GM06990 (cell line): ENCODE data around the gene HSD17B11.
"Not testable (repeated sequence)": the region's sequence is repeated elsewhere in the genome, so short reads cannot be mapped to it uniquely, and the experiment has no call there.

Source experiments
- DNase-seq: peaks from one replicate; pipeline ENCODE4 v3.0.0-alpha.2; 2011; ENCODE audit not compliant: insufficient read length; ENCODE audit errors: extremely low read depth
- H3K27me3 ChIP-seq: replicated peaks from 2 replicates; pipeline ENCODE4 v1.6.0; 2011; ENCODE audit warnings: low read length; ENCODE audit not compliant: control insufficient read depth, insufficient read depth
- H3K36me3 ChIP-seq: 2 replicates; pipeline ENCODE4 v1.5.1; 2011; ENCODE audit warnings: low read length; ENCODE audit not compliant: control insufficient read depth, insufficient read depth
- H3K4me3 ChIP-seq: replicated peaks from 2 replicates; pipeline ENCODE4 v1.5.1; 2011; ENCODE audit warnings: low read depth, mild to moderate bottlenecking, control low read depth, low read length
- TF ChIP-seq, protein P1 (sequence below): IDR thresholded peaks from 2 replicates; pipeline ENCODE4 v1.5.1; 2011; ENCODE audit warnings: low read length, control low read depth, mild to moderate bottlenecking, inconsistent platforms; ENCODE audit not compliant: insufficient read depth, poor library complexity, severe bottlenecking

HSD17B11 gene

DNA sequence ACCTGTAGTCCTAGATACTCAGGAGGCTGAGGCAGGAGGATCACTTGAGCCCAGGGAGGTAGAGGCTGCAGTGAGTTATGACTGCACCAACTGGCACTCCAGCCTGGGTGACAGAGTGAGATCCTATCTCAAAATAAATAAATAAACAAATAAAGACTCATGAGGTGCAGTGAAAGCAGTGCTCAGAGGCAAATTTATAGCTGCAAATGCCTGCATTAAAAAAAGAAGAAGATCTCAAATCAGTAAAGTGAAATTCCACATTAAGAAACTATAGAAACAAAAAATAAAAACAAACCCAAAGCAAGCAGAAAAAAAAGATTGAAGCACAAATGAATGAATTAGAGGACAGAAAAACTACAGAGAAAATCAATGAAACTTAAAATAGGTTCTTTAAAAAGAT is 45.8 kb downstream of the HSD17B11 start:
- H3K4me3 ChIP-seq = no peak overlapping the region
- no peaks in the 10 kb centered on the region for H3K27me3 ChIP-seq
- H3K36me3 ChIP-seq = no peaks in the 10 kb centered on the region
- no peak for DNase-seq
- TF ChIP-seq, protein P1, sequence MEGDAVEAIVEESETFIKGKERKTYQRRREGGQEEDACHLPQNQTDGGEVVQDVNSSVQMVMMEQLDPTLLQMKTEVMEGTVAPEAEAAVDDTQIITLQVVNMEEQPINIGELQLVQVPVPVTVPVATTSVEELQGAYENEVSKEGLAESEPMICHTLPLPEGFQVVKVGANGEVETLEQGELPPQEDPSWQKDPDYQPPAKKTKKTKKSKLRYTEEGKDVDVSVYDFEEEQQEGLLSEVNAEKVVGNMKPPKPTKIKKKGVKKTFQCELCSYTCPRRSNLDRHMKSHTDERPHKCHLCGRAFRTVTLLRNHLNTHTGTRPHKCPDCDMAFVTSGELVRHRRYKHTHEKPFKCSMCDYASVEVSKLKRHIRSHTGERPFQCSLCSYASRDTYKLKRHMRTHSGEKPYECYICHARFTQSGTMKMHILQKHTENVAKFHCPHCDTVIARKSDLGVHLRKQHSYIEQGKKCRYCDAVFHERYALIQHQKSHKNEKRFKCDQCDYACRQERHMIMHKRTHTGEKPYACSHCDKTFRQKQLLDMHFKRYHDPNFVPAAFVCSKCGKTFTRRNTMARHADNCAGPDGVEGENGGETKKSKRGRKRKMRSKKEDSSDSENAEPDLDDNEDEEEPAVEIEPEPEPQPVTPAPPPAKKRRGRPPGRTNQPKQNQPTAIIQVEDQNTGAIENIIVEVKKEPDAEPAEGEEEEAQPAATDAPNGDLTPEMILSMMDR = no peak

DNA sequence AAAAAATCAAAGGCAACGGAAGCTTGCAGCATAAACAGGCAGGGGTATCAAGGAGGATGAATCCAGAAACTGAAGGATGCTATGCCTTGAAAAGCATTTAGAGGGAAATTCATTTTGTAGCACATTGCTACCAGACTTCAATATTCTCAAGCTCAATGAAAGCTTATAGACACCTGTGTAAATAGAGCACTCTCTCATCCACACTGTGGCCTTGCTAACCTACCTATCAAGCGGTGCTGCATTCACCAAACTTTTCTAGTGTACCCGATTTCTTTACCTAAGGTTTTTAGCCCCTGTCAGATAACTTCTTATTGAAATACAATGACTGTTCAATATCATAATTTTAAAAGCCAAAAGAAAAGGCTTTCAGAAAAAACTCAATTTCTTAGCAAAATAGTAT is 48.1 kb downstream of the HSD17B11 start:
- H3K4me3 ChIP-seq = no peak overlapping the region
- DNase-seq = no peak
- no peaks in the 10 kb centered on the region for H3K27me3 ChIP-seq
- no peaks in the 10 kb centered on the region for H3K36me3 ChIP-seq
- TF ChIP-seq, protein P1 = no peak

DNA sequence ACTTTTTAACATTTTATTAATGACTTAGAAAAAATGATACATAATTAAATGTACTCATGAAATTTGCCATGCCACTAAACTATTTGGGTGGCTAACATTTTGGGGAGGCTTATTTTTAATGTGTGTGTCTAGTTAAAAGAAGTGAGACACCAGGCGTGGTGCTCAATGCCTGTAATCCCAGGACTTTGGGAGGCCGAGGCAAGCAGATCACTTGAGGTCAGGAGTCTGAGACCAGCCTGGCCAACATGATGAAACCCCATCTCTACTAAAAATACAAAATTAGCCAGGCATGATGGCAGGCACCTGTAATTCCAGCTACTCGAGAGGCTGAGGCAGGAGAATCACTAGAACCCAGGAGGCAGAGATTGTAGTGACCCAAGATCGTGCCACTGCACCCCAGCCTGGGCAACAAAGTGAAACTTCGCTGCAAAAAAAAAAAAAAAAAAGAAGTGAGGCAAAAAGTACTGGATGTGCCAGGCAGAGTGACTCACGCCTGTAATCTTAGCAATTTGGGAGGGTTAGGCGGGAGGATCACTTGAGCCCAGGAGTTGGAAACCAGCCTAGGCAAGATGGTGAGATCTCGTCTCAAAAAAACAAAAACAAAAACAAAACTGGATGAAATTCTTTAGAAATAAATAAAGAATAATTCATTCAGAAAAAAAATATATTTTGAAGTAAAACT is 48.9 kb downstream of the HSD17B11 start:
- not testable (repeated sequence) for H3K27me3 ChIP-seq, H3K4me3 ChIP-seq, H3K36me3 ChIP-seq, DNase-seq

DNA sequence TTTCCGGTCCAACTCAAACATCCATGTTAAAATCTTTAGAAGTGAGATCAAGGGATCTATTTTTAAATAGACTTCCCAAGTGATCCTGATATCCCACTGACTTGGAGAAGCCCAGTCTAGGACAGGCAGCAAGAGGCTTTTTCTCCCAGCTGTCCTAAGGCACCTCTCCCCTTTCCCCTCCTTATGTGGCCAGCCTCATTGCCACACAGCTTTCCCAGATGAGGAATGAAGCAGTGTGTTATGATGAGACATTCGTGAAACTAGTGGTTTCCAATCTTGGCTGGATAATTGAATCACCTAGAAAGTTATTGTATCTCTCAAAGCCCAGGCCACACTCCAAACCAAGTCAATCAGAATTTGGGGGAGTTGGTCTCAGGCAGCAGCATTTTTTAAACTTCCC is 51.5 kb downstream of the HSD17B11 start:
- Histone ChIP-seq H3K27me3 (no peaks in the 10 kb centered on the region), H3K4me3 (no peak overlapping the region), H3K36me3 (no peaks in the 10 kb centered on the region)
- no peak for DNase-seq
- TF ChIP-seq, protein P1 = no peak

DNA sequence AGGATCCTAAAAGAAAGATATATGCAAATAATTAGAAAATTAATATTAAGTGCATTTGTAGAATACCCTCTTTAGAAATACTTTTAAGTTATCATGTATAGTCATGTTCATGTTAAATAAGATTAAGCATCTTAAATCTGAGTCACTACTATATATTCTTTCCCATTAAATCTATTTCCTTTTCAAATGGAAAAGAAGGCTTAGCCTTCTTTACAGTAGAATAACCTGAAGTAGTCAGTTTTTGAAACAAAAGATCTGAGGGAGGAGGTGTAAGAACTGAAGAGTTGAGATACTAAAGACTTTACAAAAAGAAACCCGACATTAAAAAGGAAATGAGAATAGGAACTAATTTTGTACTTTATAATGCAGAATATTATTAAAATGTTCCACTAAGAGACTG is 53.6 kb downstream of the HSD17B11 start:
- DNase-seq = no peak
- H3K27me3 ChIP-seq = no peaks in the 10 kb centered on the region
- no peak overlapping the region for H3K4me3 ChIP-seq
- TF ChIP-seq, protein P1 = no peak
- H3K36me3 ChIP-seq = no peaks in the 10 kb centered on the region

DNA sequence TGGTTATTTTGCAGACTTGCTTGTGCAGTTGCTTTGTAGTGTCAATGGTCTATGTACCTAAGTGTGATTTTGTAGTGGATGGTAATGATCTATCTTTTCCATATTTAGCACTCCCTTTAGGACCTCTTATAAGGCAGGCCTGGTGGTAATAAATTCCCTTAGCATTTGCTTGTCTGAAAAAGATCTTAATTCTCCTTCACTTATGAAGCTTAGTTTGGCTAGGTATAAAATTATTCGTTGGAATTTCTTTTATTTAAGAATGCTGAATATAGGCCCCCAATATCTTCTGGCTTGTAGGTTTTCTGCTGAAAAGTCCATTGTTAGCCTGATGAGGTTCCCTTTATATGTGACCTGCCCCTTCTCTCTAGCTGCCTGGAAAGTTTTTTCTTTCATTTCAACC is 57.7 kb downstream of the HSD17B11 start:
- Histone ChIP-seq H3K27me3 (no peaks in the 10 kb centered on the region), H3K4me3 (no peak overlapping the region), H3K36me3 (no peaks in the 10 kb centered on the region)
- TF ChIP-seq, protein P1 = no peak
- DNase-seq = no peak
